ENCODE results near the gene EHD1. TPM values are rescaled to one million over a fixed set of nuclear protein-coding genes. Genes with fewer than 3 reads are reported as not detected.
A peak's percentile ranks its signal among the peaks of the same experiment; 100 is the strongest.

Gene EHD1
- total RNA-seq, 4 donors from 2014 or later = 66.4 to 226 (median 94.8) TPM

DNA sequence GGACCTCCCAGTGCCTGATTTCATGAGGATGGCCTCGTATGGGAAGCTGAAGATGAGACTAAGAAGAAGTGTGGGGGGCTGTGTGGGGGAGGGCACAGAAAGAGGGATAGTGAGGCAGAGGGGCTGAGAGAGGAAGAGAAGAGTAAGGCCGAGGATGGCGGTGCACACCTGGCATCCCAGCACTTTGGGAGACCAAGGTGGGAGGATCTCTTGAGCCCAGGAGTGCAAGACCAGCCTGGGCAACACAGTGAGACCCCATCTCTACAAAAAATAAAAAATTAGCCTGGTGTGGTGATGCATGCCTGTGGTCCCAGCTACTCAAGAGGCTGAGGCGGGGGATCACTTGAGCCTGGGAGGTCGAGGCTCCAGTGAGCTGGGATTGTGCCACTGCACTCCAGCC is 13.5 kb upstream of the EHD1 start:
- TF ChIP-seq, protein P1, sequence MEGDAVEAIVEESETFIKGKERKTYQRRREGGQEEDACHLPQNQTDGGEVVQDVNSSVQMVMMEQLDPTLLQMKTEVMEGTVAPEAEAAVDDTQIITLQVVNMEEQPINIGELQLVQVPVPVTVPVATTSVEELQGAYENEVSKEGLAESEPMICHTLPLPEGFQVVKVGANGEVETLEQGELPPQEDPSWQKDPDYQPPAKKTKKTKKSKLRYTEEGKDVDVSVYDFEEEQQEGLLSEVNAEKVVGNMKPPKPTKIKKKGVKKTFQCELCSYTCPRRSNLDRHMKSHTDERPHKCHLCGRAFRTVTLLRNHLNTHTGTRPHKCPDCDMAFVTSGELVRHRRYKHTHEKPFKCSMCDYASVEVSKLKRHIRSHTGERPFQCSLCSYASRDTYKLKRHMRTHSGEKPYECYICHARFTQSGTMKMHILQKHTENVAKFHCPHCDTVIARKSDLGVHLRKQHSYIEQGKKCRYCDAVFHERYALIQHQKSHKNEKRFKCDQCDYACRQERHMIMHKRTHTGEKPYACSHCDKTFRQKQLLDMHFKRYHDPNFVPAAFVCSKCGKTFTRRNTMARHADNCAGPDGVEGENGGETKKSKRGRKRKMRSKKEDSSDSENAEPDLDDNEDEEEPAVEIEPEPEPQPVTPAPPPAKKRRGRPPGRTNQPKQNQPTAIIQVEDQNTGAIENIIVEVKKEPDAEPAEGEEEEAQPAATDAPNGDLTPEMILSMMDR (IDR thresholded peaks at IDR 0.05) = no peak
- DNase-seq (ENCODE audit: low spot score) (no peak), ATAC-seq (ENCODE audit: low FRiP score) (no peak)

DNA sequence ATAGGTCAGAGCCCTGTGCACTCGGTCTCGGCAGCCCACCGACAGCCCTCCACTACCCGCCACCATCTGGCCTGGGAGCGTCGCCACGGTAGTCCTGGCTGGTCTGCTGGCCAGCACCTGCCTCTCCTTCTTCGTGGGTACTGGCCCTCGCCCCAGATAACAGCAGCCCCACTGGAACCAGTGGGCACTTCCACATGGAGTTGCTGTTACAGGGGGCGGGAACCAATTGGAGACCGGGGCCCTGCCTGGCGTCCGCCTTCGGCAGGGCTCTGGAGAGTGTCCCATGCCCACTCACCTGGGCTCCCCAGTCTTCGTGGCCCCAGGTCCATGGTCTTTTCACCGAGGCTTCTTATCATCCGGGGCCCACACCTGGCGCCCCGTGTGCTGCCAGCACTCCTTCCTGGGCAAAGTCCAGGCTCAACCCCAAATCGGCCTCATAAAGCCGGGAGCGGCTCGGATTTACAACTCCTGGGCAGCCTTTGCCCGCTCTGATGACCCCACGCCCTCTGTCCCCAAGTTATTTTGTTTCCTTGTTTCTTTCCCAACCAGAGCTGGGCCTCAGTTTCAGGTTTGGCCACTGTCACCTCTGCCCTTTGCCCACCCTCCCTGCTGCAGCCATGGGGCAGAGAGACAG is 12.9 kb upstream of the EHD1 start:
- no peak for ATAC-seq (ENCODE audit: low FRiP score)
- TF ChIP-seq, protein P1 (IDR thresholded peaks at IDR 0.05) = no peak
- no peak for DNase-seq (ENCODE audit: low spot score)

DNA sequence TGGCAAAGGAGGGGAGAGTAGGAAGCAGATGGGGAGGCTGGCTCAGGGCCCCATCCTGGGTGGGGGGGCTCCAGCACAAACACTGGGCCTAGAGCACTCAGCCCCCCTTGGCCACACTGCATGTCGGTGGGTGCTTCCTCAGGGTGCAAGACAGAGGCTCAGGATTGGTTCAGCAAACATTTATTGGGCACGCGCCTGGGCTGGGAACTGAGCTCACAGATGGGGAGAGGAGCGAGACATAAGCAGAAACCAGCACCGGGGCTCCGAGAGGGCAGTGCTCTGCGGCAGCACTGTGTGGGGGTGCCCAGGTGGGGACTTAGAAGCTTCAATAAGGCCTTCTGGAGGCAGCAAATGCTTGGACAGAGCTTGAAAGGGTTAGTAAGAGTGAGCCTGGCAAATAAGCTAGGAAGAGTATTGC is 12.1 kb upstream of the EHD1 start:
- ATAC-seq (ENCODE audit: low FRiP score) (no peak), DNase-seq (ENCODE audit: low spot score) (no peak)
- TF ChIP-seq, protein P1 (IDR thresholded peaks at IDR 0.05) = no peak

DNA sequence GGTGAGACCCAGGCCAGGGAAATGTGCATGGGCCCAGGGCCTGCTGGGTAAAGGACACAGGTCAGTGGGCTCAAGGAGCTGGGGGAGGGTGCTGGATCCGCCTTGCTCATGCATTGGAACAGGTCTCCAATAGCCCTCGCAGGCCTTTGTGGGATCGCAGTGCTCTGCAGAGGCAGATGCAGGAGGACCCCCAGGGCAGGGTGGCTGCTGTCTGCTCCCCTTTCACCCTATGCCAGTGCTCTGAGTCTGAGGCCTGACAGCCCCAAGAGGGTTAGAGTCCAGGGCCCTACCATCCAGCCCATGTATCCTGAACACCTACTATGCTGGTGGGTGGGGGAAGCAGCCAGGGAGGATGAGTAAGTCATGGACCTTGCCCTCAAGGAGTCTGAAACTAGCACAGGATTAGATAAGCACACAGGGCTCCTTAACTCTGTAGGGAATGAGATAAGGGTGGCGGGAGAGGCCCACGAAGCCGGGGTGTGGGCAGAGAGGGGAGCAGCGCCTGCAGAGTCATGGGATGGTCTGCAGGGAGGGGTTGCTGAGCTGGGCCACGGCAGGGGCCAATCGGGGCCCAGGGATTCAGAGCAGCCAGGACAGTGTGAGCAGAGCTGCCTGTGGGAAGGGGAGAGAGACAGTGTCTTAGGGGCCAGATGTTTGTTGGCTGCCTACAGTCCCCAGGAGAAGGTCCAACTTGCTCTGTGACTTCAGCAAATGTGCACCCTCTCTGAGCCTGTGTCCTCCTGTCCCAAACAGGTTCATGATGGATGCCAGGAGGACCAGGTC is 10.5 kb upstream of the EHD1 start:
- DNase-seq (ENCODE audit: low spot score) (no peak), ATAC-seq (ENCODE audit: low FRiP score) (peak; percentile 17)
- TF ChIP-seq, protein P1 (IDR thresholded peaks at IDR 0.05) = no peak

DNA sequence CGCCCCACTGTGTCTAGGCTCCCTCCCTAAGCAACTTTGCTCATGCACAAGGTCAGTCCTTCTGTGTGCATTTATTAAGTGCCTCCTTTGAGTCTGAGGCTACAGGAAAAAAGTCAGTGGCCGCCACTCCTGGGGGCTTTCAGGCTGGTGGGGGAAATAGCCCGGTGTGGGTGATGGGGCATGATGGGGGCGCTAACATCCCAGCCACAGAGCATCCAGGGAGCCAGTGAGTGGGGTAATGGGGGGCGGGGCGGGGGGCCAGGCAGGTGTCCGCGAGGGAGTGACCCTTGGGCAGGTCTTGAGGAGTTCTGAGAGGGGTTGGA is 9.9 kb upstream of the EHD1 start:
- ATAC-seq (ENCODE audit: low FRiP score) (no peak), DNase-seq (ENCODE audit: low spot score) (no peak)
- TF ChIP-seq, protein P1 (IDR thresholded peaks at IDR 0.05) = no peak

DNA sequence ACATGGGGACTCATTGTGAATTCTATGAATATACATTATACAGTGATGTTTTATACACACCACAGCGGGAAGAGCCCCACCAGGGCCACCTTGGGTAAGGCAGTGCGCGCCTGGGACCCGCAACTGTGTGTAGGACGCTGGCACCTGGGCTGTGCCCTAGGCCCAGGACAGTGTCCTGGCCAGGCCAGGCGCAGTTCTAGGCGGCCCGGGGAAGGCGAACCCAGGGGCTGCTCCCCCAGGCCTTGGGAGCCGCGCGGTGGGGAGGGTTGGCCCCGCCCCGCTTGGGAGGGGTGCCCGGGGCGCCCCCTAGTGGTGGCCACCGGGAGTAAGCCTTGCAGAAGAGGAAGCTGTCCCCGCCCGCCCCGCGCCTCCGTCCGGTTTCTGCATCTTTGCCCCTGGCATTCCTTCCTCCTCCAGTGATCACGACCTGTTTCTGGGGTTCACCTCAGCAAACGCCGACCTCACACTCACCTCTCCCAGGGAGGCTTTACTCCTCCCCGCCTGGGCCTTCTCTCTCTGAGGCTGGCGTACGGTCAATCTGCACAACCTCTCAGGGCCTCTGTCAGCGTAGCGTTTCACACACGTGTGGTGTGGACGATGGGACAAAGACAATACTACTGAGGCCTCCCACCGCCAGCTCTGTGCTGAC is 9.5 kb upstream of the EHD1 start:
- TF ChIP-seq, protein P1 (IDR thresholded peaks at IDR 0.05) = peak in 2 of 3 donors; percentile 68 to 94
- DNase-seq (ENCODE audit: low spot score) = no peak
- peak; percentile 37 for ATAC-seq (ENCODE audit: low FRiP score)

Data from omental fat pad (tissue), 4 donors.